ENCODE data around the gene TAF7. TPM values are rescaled to one million over a fixed set of nuclear protein-coding genes. Genes with fewer than 3 reads are reported as not detected.

The TAF7 gene
- total and polyA plus RNA-seq, 9 of the 15 experiments (the other 6 are each of a cell fraction or from before 2014, with no cell fraction given), result 51.6 to 116 (median 73.3) TPM

- no peak for TF ChIP-seq ZNF324 (CRISPR knock-in tag; IDR thresholded peaks at IDR 0.05)
- peak; percentile 56; the same call in 1 of the 2 replicates for TF ChIP-seq SMAD4 (CRISPR knock-in tag; conservative IDR thresholded peaks at IDR 0.05)
- TF ChIP-seq ATF7 (IDR thresholded peaks at IDR 0.05), result peak; percentile 72
- no peak; a peak in 1 of 4 replicates for TF ChIP-seq FOXA3 (CRISPR knock-in tag; conservative IDR thresholded peaks at IDR 0.05 in 1 of 2, IDR thresholded peaks at IDR 0.05 in 1 of 2)
- TF ChIP-seq ZNF395 (CRISPR knock-in tag; IDR thresholded peaks at IDR 0.05), result peak; percentile 73; the same call in 1 of the 2 replicates
- TF ChIP-seq MCM3 (IDR thresholded peaks at IDR 0.05), result no peak
- TF ChIP-seq BDP1 (IDR thresholded peaks at IDR 0.05; ENCODE audit: insufficient read depth, insufficient read length), result no peak
- peak in 1 of 2 experiments; percentile 49; a peak in 1 of 4 replicates for TF ChIP-seq SRF (CRISPR knock-in tag; IDR thresholded peaks at IDR 0.05)
- TF ChIP-seq CAMTA2 (CRISPR knock-in tag; conservative IDR thresholded peaks at IDR 0.05), result peak; percentile 68; the same call in 1 of the 2 replicates
- peak; percentile 33; the same call in 1 of the 2 replicates for TF ChIP-seq ARID3A (IDR thresholded peaks at IDR 0.05; ENCODE audit: borderline replicate concordance, low read depth, low read length)
- TF ChIP-seq ZBTB49 (CRISPR knock-in tag; IDR thresholded peaks at IDR 0.05; ENCODE audit: borderline replicate concordance), result no peak
- no peak for TF ChIP-seq PTTG1 (tag; IDR thresholded peaks at IDR 0.05; ENCODE audit: low read depth)
- TF ChIP-seq ZNF134 (CRISPR knock-in tag; conservative IDR thresholded peaks at IDR 0.05), result no peak
- no peak for TF ChIP-seq ATF3 (IDR thresholded peaks at IDR 0.05)
- TF ChIP-seq ATF3 (CRISPR knock-in tag; conservative IDR thresholded peaks at IDR 0.05), result peak; percentile 79; the same call in 1 of the 2 replicates
- TF ChIP-seq TFE3 (CRISPR knock-in tag; IDR thresholded peaks at IDR 0.05), result no peak
- TF ChIP-seq ZEB2 (IDR thresholded peaks at IDR 0.05), result no peak
Observed at GRCh38 chr5:141320225-141321169, at the start of gene TAF7 (continued).
